Right lobe of liver (tissue), 4 donors: ENCODE data around the gene JMJD6.
A peak's percentile ranks its signal among the peaks of the same experiment; 100 is the strongest.

Source experiments
- POLR2A ChIP-seq: fragments of 450-650 bp; IDR thresholded peaks from one replicate; pipeline ENCODE4 v1.6.1; 2017; ENCODE audit warnings: antibody characterized with exemption, mild to moderate bottlenecking
- TF ChIP-seq, protein P1 (sequence below), 4 donors: fragments of 200-600 bp in 3 of 4; fragments of 450-650 bp in 1 of 4; IDR thresholded peaks; one replicate each; pipeline versions ENCODE4 v1.5.1 to v1.8.0; 2016 to 2022; ENCODE audit warnings: antibody characterized with exemption in 4 of 4, mild to moderate bottlenecking in 2 of 4
- donor health status: DM: no; HTN: no; CAD: no.
- donor health status: DM: no; HTN: no; CAD: no.
- donor health status: DM: no; HTN: yes; CAD: no.

DNA sequence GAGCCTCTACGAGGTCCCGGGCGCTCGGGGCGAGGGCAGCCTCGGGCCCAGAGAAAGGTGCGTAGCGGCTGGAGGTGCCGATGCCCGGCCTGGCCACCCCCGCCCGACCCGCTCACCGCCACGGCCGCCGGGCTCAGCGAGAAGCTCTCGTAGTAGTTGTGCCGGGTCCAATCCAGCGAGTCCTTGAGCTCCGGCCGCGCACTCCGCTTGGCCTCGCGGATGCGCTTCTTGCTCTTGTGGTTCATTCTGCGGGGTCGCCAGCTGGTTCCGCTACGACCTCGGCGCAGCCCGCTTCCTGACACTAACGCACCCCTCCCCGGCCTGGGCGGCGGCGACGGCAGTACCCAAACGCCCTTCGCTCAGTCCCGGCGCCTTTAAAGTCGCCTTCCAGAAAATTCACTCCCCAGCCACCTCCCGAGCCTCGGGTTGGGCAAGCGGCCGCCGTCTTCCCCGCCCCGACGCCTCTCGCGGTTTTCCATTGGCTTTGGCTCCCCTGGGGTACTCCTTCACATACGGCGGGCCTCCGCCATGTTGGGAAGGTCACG, at the start of gene JMJD6:
- TF ChIP-seq, protein P1, sequence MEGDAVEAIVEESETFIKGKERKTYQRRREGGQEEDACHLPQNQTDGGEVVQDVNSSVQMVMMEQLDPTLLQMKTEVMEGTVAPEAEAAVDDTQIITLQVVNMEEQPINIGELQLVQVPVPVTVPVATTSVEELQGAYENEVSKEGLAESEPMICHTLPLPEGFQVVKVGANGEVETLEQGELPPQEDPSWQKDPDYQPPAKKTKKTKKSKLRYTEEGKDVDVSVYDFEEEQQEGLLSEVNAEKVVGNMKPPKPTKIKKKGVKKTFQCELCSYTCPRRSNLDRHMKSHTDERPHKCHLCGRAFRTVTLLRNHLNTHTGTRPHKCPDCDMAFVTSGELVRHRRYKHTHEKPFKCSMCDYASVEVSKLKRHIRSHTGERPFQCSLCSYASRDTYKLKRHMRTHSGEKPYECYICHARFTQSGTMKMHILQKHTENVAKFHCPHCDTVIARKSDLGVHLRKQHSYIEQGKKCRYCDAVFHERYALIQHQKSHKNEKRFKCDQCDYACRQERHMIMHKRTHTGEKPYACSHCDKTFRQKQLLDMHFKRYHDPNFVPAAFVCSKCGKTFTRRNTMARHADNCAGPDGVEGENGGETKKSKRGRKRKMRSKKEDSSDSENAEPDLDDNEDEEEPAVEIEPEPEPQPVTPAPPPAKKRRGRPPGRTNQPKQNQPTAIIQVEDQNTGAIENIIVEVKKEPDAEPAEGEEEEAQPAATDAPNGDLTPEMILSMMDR (IDR thresholded peaks at IDR 0.05): no peak
- TF ChIP-seq POLR2A: peak; percentile 95
